SU-DHL-6 (cell line): Measurements from ENCODE around the gene SLC36A1.
"Not testable (repeated sequence)": the region's sequence is repeated elsewhere in the genome, so short reads cannot be mapped to it uniquely, and the experiment has no call there.

ENCODE experiments used
- H2AFZ ChIP-seq: fragments of 200-600 bp; sonication (generic); 2 replicates; pipeline ENCODE4 v1.6.1; 2014; ENCODE audit warnings: low read depth, mild to moderate bottlenecking, moderate library complexity, mixed read lengths, antibody characterized with exemption, low read length; ENCODE audit not compliant: severe bottlenecking
- H3F3A ChIP-seq: fragments of 200-600 bp; shearing (Covaris generic); 2 replicates; pipeline ENCODE4 v1.6.0; 2016; ENCODE audit warnings: antibody characterized with exemption, mild to moderate bottlenecking; ENCODE audit not compliant: insufficient read depth
- H3K27ac ChIP-seq: fragments of 200-600 bp; sonication (generic); 2 replicates; pipeline ENCODE4 v1.5.1; 2016; ENCODE audit warnings: low read depth, mild to moderate bottlenecking, low read length, moderate library complexity, mixed read lengths
- H3K27me3 ChIP-seq: fragments of 200-600 bp; sonication (generic), shearing (Covaris generic); 2 replicates; pipeline ENCODE4 v1.6.0; 2014; ENCODE audit warnings: mild to moderate bottlenecking, low read length
- H3K36me3 ChIP-seq: fragments of 200-600 bp; sonication (generic); 2 replicates; pipeline ENCODE4 v1.6.1; 2014; ENCODE audit warnings: mild to moderate bottlenecking, low read length, mixed read lengths
- H3K4me2 ChIP-seq: fragments of 300-600, 200-600 bp; shearing (Covaris generic), sonication (generic); 2 replicates; pipeline ENCODE4 v1.6.0; 2014; ENCODE audit warnings: low read length, low read depth, mild to moderate bottlenecking; ENCODE audit not compliant: poor library complexity, severe bottlenecking
- H3K4me3 ChIP-seq: fragments of 200-600 bp; sonication (generic); 2 replicates; pipeline ENCODE4 v1.5.1; 2014; ENCODE audit warnings: antibody characterized with exemption, low read length, mild to moderate bottlenecking, mixed read lengths; ENCODE audit not compliant: insufficient read depth, poor library complexity, severe bottlenecking
- H3K79me2 ChIP-seq: fragments of 200-600 bp; sonication (generic); 2 replicates; pipeline ENCODE4 v1.6.1; 2014; ENCODE audit warnings: mild to moderate bottlenecking, low read length, moderate library complexity; ENCODE audit not compliant: insufficient read depth
- H3K9ac ChIP-seq: fragments of 200-600 bp; sonication (generic); 2 replicates; pipeline ENCODE4 v1.7.0; 2014; ENCODE audit warnings: mild to moderate bottlenecking, low read length
- H3K9me2 ChIP-seq: fragments of 200-600 bp; sonication (generic); replicated peaks from 2 replicates; pipeline ENCODE4 v1.6.1; 2014; ENCODE audit warnings: low read length; ENCODE audit not compliant: insufficient read depth
- H3K9me3 ChIP-seq: fragments of 200-600 bp; sonication (generic); 2 replicates; pipeline ENCODE4 v1.6.1; 2014; ENCODE audit warnings: low read length, mixed read lengths; ENCODE audit not compliant: insufficient read depth
- H4K20me1 ChIP-seq: fragments of 200-600 bp; sonication (generic); 2 replicates; pipeline ENCODE4 v1.6.1; 2014; ENCODE audit warnings: low read depth, mild to moderate bottlenecking, antibody characterized with exemption, low read length, moderate library complexity, mixed read lengths
- CTCF ChIP-seq: fragments of 200-600 bp; sonication (generic); IDR thresholded peaks from one replicate; pipeline ENCODE4 v1.5.1; 2017; ENCODE audit warnings: antibody characterized with exemption, mild to moderate bottlenecking, low read length, moderate library complexity; ENCODE audit not compliant: insufficient read depth, poor library complexity, severe bottlenecking
- EZH2phosphoT487 ChIP-seq: fragments of 200-600 bp; sonication (generic), shearing (Covaris generic); conservative IDR thresholded peaks from 2 replicates; pipeline ENCODE4 v1.6.1; 2018; ENCODE audit warnings: mild to moderate bottlenecking, antibody characterized with exemption, low read length, moderate library complexity, mixed read lengths

Gene SLC36A1

GRCh38 chr5:151504006-151504405 lies 56.6 kb downstream of the SLC36A1 start:
- Histone ChIP-seq H3F3A (no peaks in the 10 kb centered on the region), H3K9ac (no peak overlapping the region), H3K27ac (no peak overlapping the region), H3K9me2 (no peaks in the 10 kb centered on the region), H2AFZ (no peak overlapping the region), H3K36me3 (no peaks in the 10 kb centered on the region), H3K4me2 (no peak overlapping the region), H3K9me3 (no peaks in the 10 kb centered on the region), H3K4me3 (no peak overlapping the region), H4K20me1 (no peaks in the 10 kb centered on the region), H3K27me3 (no peaks in the 10 kb centered on the region), H3K79me2 (no peaks in the 10 kb centered on the region)
- no peak for TF ChIP-seq EZH2phosphoT487
- no peak for TF ChIP-seq CTCF

DNA sequence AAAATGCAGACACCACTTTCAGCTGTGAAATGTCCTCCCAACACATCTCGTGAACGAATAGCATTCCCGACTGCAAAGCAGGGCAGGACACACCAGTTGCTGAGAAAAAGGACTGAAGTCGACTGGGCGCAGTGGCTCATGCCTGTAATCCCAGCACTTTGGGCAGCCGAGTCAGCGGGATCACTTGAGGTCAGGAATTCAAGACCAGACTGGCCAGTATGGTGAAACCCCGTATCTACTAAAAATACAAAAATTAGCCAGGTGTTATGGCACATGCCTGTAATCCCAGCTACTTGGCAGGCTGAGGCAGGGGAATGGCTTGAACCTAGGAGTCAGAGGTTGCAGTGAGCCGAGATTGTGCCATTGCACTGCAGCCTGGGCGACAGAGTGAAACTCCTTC lies 60.9 kb downstream of the SLC36A1 start:
- not testable (repeated sequence) for H3K9ac ChIP-seq, H3K4me3 ChIP-seq, H4K20me1 ChIP-seq, H3K4me2 ChIP-seq, H3K79me2 ChIP-seq, H3F3A ChIP-seq, H3K9me3 ChIP-seq, H3K27ac ChIP-seq, H3K36me3 ChIP-seq, H3K27me3 ChIP-seq, H2AFZ ChIP-seq, H3K9me2 ChIP-seq

DNA sequence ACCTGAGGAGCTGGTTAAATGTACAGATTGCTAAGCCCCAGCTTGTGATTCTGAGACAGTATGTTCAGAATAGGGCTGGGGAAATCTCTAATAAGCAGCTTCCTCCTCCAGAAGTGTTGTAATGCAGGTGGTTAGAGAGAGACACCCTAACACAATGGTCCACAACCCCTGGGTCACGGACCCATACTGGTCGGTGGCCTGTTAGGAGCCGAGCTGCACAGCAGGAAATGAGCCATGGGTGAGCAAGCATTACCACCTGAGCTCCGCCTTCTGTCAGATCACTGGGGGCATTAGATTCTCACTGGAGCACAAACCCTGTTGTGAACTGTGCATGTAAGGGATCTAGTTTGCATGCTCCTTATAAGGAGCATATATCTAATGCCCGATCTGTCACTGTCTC lies 61.8 kb downstream of the SLC36A1 start:
- no peak overlapping the region for H3K27ac ChIP-seq
- H3K4me2 ChIP-seq = no peak overlapping the region
- H3F3A ChIP-seq = no peaks in the 10 kb centered on the region
- no peak for TF ChIP-seq CTCF
- TF ChIP-seq EZH2phosphoT487 = no peak
- H3K4me3 ChIP-seq = no peak overlapping the region
- no peak overlapping the region for H2AFZ ChIP-seq
- H3K9me2 ChIP-seq = no peaks in the 10 kb centered on the region
- H3K27me3 ChIP-seq = no peaks in the 10 kb centered on the region
- no peak overlapping the region for H3K9ac ChIP-seq
- H4K20me1 ChIP-seq = no peaks in the 10 kb centered on the region
- no peaks in the 10 kb centered on the region for H3K79me2 ChIP-seq
- no peaks in the 10 kb centered on the region for H3K36me3 ChIP-seq
- no peaks in the 10 kb centered on the region for H3K9me3 ChIP-seq

GRCh38 chr5:151509836-151510235 lies 62.4 kb downstream of the SLC36A1 start:
- Histone ChIP-seq H3F3A (no peaks in the 10 kb centered on the region), H2AFZ (no peak overlapping the region), H3K4me3 (no peak overlapping the region), H3K27ac (no peak overlapping the region), H3K79me2 (no peaks in the 10 kb centered on the region), H3K4me2 (no peak overlapping the region), H3K9me3 (no peaks in the 10 kb centered on the region), H3K36me3 (no peaks in the 10 kb centered on the region), H3K9ac (no peak overlapping the region), H3K27me3 (no peaks in the 10 kb centered on the region), H4K20me1 (no peaks in the 10 kb centered on the region), H3K9me2 (no peaks in the 10 kb centered on the region)
- TF ChIP-seq CTCF = no peak
- TF ChIP-seq EZH2phosphoT487 = no peak
